Karpas-422 (cell line): ENCODE measurements around the gene CDK6. TPM values are rescaled to one million over a fixed set of nuclear protein-coding genes. Genes with fewer than 3 reads are reported as not detected.

Experiments
- DNase-seq: peaks from one replicate; pipeline ENCODE4 v3.0.0-alpha.2; 2015
- H2AFZ ChIP-seq: fragments of 200-600 bp; sonication (generic); 2 replicates; pipeline ENCODE4 v1.6.1; 2014; ENCODE audit warnings: antibody characterized with exemption, low read length, mixed read lengths
- H3K27ac ChIP-seq: fragments of 200-600 bp; sonication (generic); 2 replicates; pipeline ENCODE4 v1.5.1; 2014; ENCODE audit warnings: mild to moderate bottlenecking, low read length, moderate library complexity
- H3K27me3 ChIP-seq: fragments of 200-600 bp; sonication (generic); 2 replicates; pipeline ENCODE4 v1.6.1; 2014; ENCODE audit warnings: low read length, mixed read lengths
- H3K36me3 ChIP-seq: fragments of 200-600 bp; sonication (generic); 2 replicates; pipeline ENCODE4 v1.6.1; 2014; ENCODE audit warnings: low read length, mixed read lengths; ENCODE audit not compliant: insufficient read depth
- H3K4me1 ChIP-seq: fragments of 200-600 bp; sonication (generic); 2 replicates; pipeline ENCODE4 v1.6.1; 2014; ENCODE audit warnings: mild to moderate bottlenecking, low read length, mixed read lengths
- H3K4me2 ChIP-seq: fragments of 200-600 bp; sonication (generic); 2 replicates; pipeline ENCODE4 v1.6.1; 2014; ENCODE audit warnings: low read length, low read depth, mild to moderate bottlenecking; ENCODE audit not compliant: poor library complexity, severe bottlenecking
- H3K4me3 ChIP-seq: fragments of 200-600 bp; sonication (generic); 2 replicates; pipeline ENCODE4 v1.5.1; 2014; ENCODE audit warnings: mild to moderate bottlenecking, antibody characterized with exemption, low read length, mixed read lengths
- H3K79me2 ChIP-seq: fragments of 200-600 bp; sonication (generic); 2 replicates; pipeline ENCODE4 v1.6.1; 2014; ENCODE audit warnings: mild to moderate bottlenecking, low read length, mixed read lengths
- H3K9ac ChIP-seq: fragments of 200-600 bp; sonication (generic); 2 replicates; pipeline ENCODE4 v1.6.0; 2014; ENCODE audit warnings: low read length
- H3K9me2 ChIP-seq: fragments of 200-600 bp; sonication (generic), shearing (Covaris generic); replicated peaks from 2 replicates; pipeline ENCODE4 v1.6.0; 2014; ENCODE audit warnings: mild to moderate bottlenecking, low read length, moderate library complexity; ENCODE audit not compliant: insufficient read depth
- H3K9me3 ChIP-seq: fragments of 300-700, 200-600 bp; sonication (generic); 2 replicates; pipeline ENCODE4 v1.6.1; 2014; ENCODE audit warnings: low read length, mixed read lengths
- H4K20me1 ChIP-seq: fragments of 200-600 bp; sonication (generic); 2 replicates; pipeline ENCODE4 v1.6.1; 2014; ENCODE audit warnings: mild to moderate bottlenecking, antibody characterized with exemption, low read length, low read depth; ENCODE audit not compliant: insufficient read depth
- total RNA-seq: library from RNA; depleted of rRNA; stranded (reverse); fragments of >200 nt; shearing (Covaris generic); gene quantifications from 2 replicates; pipeline ENCODE4 v1.2.3, GENCODE V29; 2014; ENCODE audit warnings: low replicate concordance

CDK6 gene
- total RNA-seq, 1 experiment from 2014 or later: 65.1 TPM

GRCh38 chr7:92716825-92717580, 119.4 kb downstream of the CDK6 start:
- no peak overlapping the region for H3K4me3 ChIP-seq
- no peak overlapping the region for H3K9ac ChIP-seq
- H3K4me2 ChIP-seq: no peak overlapping the region
- no peaks in the 10 kb centered on the region for H3K27me3 ChIP-seq
- no peaks in the 10 kb centered on the region for H3K9me3 ChIP-seq
- no peak for DNase-seq
- no peak overlapping the region for H3K27ac ChIP-seq
- no peaks in the 10 kb centered on the region for H3K9me2 ChIP-seq
- H2AFZ ChIP-seq: no peak overlapping the region
- no peaks in the 10 kb centered on the region for H3K36me3 ChIP-seq
- H3K4me1 ChIP-seq: peaks cover 11% of the 10 kb centered on the region
- no peaks in the 10 kb centered on the region for H4K20me1 ChIP-seq
- H3K79me2 ChIP-seq: peaks cover 77% of the 10 kb centered on the region

- no peak overlapping the region for H3K27ac ChIP-seq
- peaks cover 73% of the 10 kb centered on the region for H3K79me2 ChIP-seq
- H3K9me2 ChIP-seq: no peaks in the 10 kb centered on the region
- no peak for DNase-seq
- peaks cover 11% of the 10 kb centered on the region for H3K4me1 ChIP-seq
- H2AFZ ChIP-seq: no peak overlapping the region
- H3K9me3 ChIP-seq: no peaks in the 10 kb centered on the region
- no peak overlapping the region for H3K9ac ChIP-seq
- no peaks in the 10 kb centered on the region for H3K36me3 ChIP-seq
- H3K4me3 ChIP-seq: no peak overlapping the region
- H3K4me2 ChIP-seq: no peak overlapping the region
- no peaks in the 10 kb centered on the region for H3K27me3 ChIP-seq
- no peaks in the 10 kb centered on the region for H4K20me1 ChIP-seq
Observed at GRCh38 chr7:92715963-92716362, 120.4 kb downstream of the CDK6 start.

DNA sequence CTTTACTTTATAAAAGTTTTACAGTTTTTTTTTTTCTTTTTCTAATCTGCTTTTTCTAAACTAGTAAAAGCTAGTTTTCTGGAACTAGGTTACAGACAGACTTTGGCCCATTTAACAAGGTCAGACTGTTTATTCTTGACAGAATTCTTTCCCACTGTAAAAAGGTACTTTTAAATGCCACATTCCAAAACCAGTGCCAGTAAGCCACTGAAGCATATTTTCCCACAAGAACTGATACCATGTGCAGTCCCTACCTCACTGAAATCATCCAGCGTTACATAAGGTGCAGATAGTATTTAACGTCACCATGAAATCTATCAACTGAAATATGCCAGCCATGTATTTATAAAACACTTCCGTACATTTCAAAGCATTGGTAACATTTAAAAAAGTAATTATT, 121.6 kb downstream of the CDK6 start:
- peaks cover 71% of the 10 kb centered on the region for H3K79me2 ChIP-seq

DNA sequence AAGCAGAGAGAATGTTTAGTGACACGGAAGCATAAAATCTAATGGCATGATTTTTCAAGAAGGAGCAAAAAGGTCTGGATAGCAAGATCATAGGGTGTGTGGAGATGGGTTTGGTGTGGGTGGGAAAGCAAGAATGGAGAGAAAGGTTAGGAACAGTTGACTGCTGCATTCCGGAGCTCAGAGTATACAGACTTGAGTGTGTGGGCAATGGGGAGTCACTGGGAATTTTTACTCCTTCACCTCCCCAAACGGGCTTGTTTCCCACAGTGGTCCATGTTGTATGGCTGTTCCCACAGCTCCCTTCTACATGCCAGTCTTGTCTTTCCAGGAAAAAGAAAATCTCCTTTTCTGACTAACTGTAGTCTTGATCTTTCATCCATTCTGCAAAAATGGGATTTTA, 122.1 kb downstream of the CDK6 start:
- Histone ChIP-seq H3K9me2 (no peaks in the 10 kb centered on the region), H3K36me3 (no peaks in the 10 kb centered on the region), H3K9me3 (no peaks in the 10 kb centered on the region), H3K79me2 (peaks cover 68% of the 10 kb centered on the region), H4K20me1 (no peaks in the 10 kb centered on the region), H2AFZ (no peak overlapping the region), H3K27ac (no peak overlapping the region), H3K9ac (no peak overlapping the region), H3K27me3 (no peaks in the 10 kb centered on the region), H3K4me2 (no peak overlapping the region), H3K4me3 (no peak overlapping the region), H3K4me1 (peaks cover 11% of the 10 kb centered on the region)
- DNase-seq: no peak

More for the DNA sequence above, 121.6 kb downstream of the CDK6 start:
- Histone ChIP-seq H3K4me2 (no peak overlapping the region), H3K4me3 (no peak overlapping the region), H3K27me3 (no peaks in the 10 kb centered on the region), H3K27ac (no peak overlapping the region), H3K9ac (no peak overlapping the region), H2AFZ (no peak overlapping the region), H4K20me1 (no peaks in the 10 kb centered on the region), H3K9me2 (no peaks in the 10 kb centered on the region), H3K36me3 (no peaks in the 10 kb centered on the region), H3K4me1 (peaks cover 11% of the 10 kb centered on the region), H3K9me3 (no peaks in the 10 kb centered on the region)
- no peak for DNase-seq

GRCh38 chr7:92709912-92710311, 126.5 kb downstream of the CDK6 start:
- no peak overlapping the region for H3K4me3 ChIP-seq
- H3K9me2 ChIP-seq: no peaks in the 10 kb centered on the region
- H3K27me3 ChIP-seq: no peaks in the 10 kb centered on the region
- peaks cover 8% of the 10 kb centered on the region; the same call in 1 of the 2 replicates for H3K36me3 ChIP-seq
- no peak for DNase-seq
- H3K4me1 ChIP-seq: peaks cover 11% of the 10 kb centered on the region
- no peak overlapping the region for H3K27ac ChIP-seq
- no peaks in the 10 kb centered on the region for H3K9me3 ChIP-seq
- no peaks in the 10 kb centered on the region for H4K20me1 ChIP-seq
- H3K9ac ChIP-seq: no peak overlapping the region
- no peak overlapping the region for H2AFZ ChIP-seq
- H3K4me2 ChIP-seq: no peak overlapping the region
- peaks cover 63% of the 10 kb centered on the region for H3K79me2 ChIP-seq

- peaks cover 8% of the 10 kb centered on the region; the same call in 1 of the 2 replicates for H3K36me3 ChIP-seq
- H4K20me1 ChIP-seq: no peaks in the 10 kb centered on the region
- H3K79me2 ChIP-seq: peaks cover 67% of the 10 kb centered on the region
- DNase-seq: no peak
- no peak overlapping the region for H3K27ac ChIP-seq
- H2AFZ ChIP-seq: no peak overlapping the region
- H3K27me3 ChIP-seq: no peaks in the 10 kb centered on the region
- H3K9me2 ChIP-seq: no peaks in the 10 kb centered on the region
- no peak overlapping the region for H3K4me2 ChIP-seq
- H3K9me3 ChIP-seq: no peaks in the 10 kb centered on the region
- no peak overlapping the region for H3K4me3 ChIP-seq
- peaks cover 5% of the 10 kb centered on the region for H3K4me1 ChIP-seq
- no peak overlapping the region for H3K9ac ChIP-seq
Observed at GRCh38 chr7:92709150-92709549, 127.2 kb downstream of the CDK6 start.

GRCh38 chr7:92708111-92709042, 128.0 kb downstream of the CDK6 start:
- Histone ChIP-seq H2AFZ (no peak overlapping the region), H3K4me1 (no peaks in the 10 kb centered on the region), H3K9me3 (no peaks in the 10 kb centered on the region), H3K9ac (no peak overlapping the region), H3K79me2 (peaks cover 59% of the 10 kb centered on the region), H3K27me3 (no peaks in the 10 kb centered on the region), H3K4me3 (no peak overlapping the region), H4K20me1 (no peaks in the 10 kb centered on the region), H3K9me2 (no peaks in the 10 kb centered on the region), H3K27ac (no peak overlapping the region), H3K36me3 (peaks cover 8% of the 10 kb centered on the region; the same call in 1 of the 2 replicates), H3K4me2 (no peak overlapping the region)
- no peak for DNase-seq

DNA sequence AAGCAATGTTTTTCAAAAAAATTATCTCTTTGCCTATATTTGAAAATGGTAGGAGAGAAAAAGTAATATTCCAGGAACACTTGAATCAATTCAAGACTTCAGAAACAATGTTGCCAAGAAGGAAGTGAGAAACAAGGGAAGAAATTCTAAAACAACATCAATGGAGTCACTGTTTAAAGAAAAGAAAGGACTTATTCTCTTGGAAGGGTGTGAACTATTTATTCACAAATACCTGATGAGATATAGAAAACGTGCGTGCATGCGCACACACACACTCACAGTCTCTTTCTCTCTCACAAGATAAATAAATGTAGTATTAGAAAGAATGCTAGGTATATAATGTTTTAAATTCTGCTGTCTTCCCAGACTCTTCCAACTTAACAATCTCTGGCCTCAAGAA, 128.9 kb downstream of the CDK6 start:
- Histone ChIP-seq H3K4me3 (no peak overlapping the region), H3K4me2 (no peak overlapping the region), H3K27me3 (no peaks in the 10 kb centered on the region), H3K36me3 (peaks cover 8% of the 10 kb centered on the region; the same call in 1 of the 2 replicates), H3K9me3 (no peaks in the 10 kb centered on the region), H3K9ac (no peak overlapping the region), H3K4me1 (no peaks in the 10 kb centered on the region), H4K20me1 (no peaks in the 10 kb centered on the region), H3K9me2 (no peaks in the 10 kb centered on the region), H3K27ac (no peak overlapping the region), H2AFZ (no peak overlapping the region), H3K79me2 (peaks cover 58% of the 10 kb centered on the region)
- no peak for DNase-seq
